Vagina (tissue), 2 donors: ENCODE results near the gene TPRKB.

ENCODE experiments used
- CTCF ChIP-seq, 3 experiments: fragments of 450-650 bp in 2 of 3; fragments of 200-600 bp in 1 of 3; sonication (generic) in 1 of 3; IDR thresholded peaks; one replicate each; pipeline ENCODE4 v1.5.1; 2017 to 2019; ENCODE audit warnings: antibody characterized with exemption in 3 of 3, mild to moderate bottlenecking in 2 of 3, moderate library complexity in 2 of 3
- POLR2A ChIP-seq, 2 donors: fragments of 450-650 bp; IDR thresholded peaks; one replicate each; pipeline ENCODE4 v1.6.1; 2017; ENCODE audit warnings: antibody characterized with exemption in 2 of 2, mild to moderate bottlenecking in 2 of 2, moderate library complexity in 2 of 2
- POLR2AphosphoS5 ChIP-seq, 2 donors: sonication (generic); formaldehyde crosslinking; IDR thresholded peaks; one replicate each; pipeline ENCODE4 v1.9.0; 2017; ENCODE audit warnings: antibody characterized with exemption in 2 of 2, mild to moderate bottlenecking in 2 of 2, low read depth in 1 of 2; ENCODE audit not compliant: insufficient read depth in 1 of 2

GRCh38 chr2:73736378-73736777 is 767 bp downstream of the TPRKB start:
- TF ChIP-seq CTCF (IDR thresholded peaks at IDR 0.05) = no peak
- TF ChIP-seq POLR2A (IDR thresholded peaks at IDR 0.05) = no peak
- TF ChIP-seq POLR2AphosphoS5 (IDR thresholded peaks at IDR 0.05; ENCODE audit: insufficient read depth in 1 of 2, low read depth in 1 of 2) = no peak
